IMR-90 (cell line): ENCODE measurements around the gene FLYWCH1. TPM values are rescaled to one million over a fixed set of nuclear protein-coding genes. Genes with fewer than 3 reads are reported as not detected.

Experiments
- ATAC-seq: fragments of 200-7000 bp; cut with Tn5 transposase; 2 replicates; pipeline ENCODE4 v1.9.1; 2020; ENCODE audit warnings: low read depth, mild to moderate bottlenecking, moderate library complexity
- BruUV-seq: library from RNA; stranded (reverse); fragments of 400-500 nt; replicated peaks from 2 replicates; lab custom pipeline; 2021; lab: Mats Ljungman, UMichigan
- CTCF ChIA-PET: fragments of 300-600 bp; formaldehyde crosslinking; extraction: SDS; loops from one replicate; lab custom pipeline; 2021; ENCODE audit warnings: antibody characterized with exemption; lab: Yijun Ruan, JAX
- POLR2A ChIA-PET: fragments of 300-600 bp; sonication (Branson Sonifier 250); formaldehyde crosslinking; loops from one replicate; lab custom pipeline; 2022; ENCODE audit warnings: antibody characterized with exemption; ENCODE audit not compliant: unreplicated experiment; lab: Charles Lee
- DNase-seq: peaks from one replicate; pipeline ENCODE4 v3.0.0; 2013
- H2AFZ ChIP-seq: replicated peaks from 2 replicates; pipeline ENCODE3; 2013; ENCODE audit warnings: low read length, mild to moderate bottlenecking; ENCODE audit not compliant: poor library complexity
- H2AK5ac ChIP-seq: 2 replicates; pipeline ENCODE4 v1.6.1; 2013; ENCODE audit warnings: low read depth, low read length, inconsistent platforms
- H2AK9ac ChIP-seq: replicated peaks from 2 replicates; pipeline ENCODE3; 2013; ENCODE audit warnings: mild to moderate bottlenecking, low read depth, low read length, moderate library complexity; ENCODE audit not compliant: poor library complexity
- H2BK120ac ChIP-seq: 2 replicates; pipeline ENCODE4 v1.6.1; 2013; ENCODE audit warnings: low read depth, low read length, inconsistent platforms
- H2BK15ac ChIP-seq: 3 replicates; pipeline ENCODE4 v1.6.1; 2013; ENCODE audit warnings: low read depth, low read length, inconsistent platforms
- H2BK20ac ChIP-seq: 2 replicates; pipeline ENCODE4 v1.6.1; 2013; ENCODE audit warnings: low read depth, mild to moderate bottlenecking, inconsistent platforms, low read length, moderate library complexity
- H2BK5ac ChIP-seq: 2 replicates; pipeline ENCODE4 v1.6.1; 2013; ENCODE audit warnings: mild to moderate bottlenecking, low read depth, low read length, inconsistent platforms; ENCODE audit not compliant: poor library complexity, severe bottlenecking
- H3K14ac ChIP-seq: replicated peaks from 2 replicates; pipeline ENCODE4 v1.6.1; 2013; ENCODE audit warnings: low read depth, low read length, inconsistent platforms
- H3K18ac ChIP-seq: 2 replicates; pipeline ENCODE4 v1.6.1; 2013; ENCODE audit warnings: low read depth, low read length, control low read depth
- H3K23ac ChIP-seq: 2 replicates; pipeline ENCODE4 v1.6.1; 2013; ENCODE audit warnings: low read depth, low read length, inconsistent platforms
- H3K27ac ChIP-seq: 2 replicates; pipeline ENCODE4 v1.5.1; 2013; ENCODE audit warnings: mild to moderate bottlenecking, control low read depth, low read length; ENCODE audit not compliant: insufficient read depth
- H3K27me3 ChIP-seq: 2 replicates; pipeline ENCODE4 v1.6.1; 2013; ENCODE audit warnings: low read length; ENCODE audit not compliant: control insufficient read depth, insufficient read depth
- H3K36me3 ChIP-seq: 2 replicates; pipeline ENCODE4 v1.6.1; 2013; ENCODE audit warnings: low read length, mixed read lengths; ENCODE audit not compliant: control insufficient read depth, insufficient read depth
- H3K4ac ChIP-seq: 2 replicates; pipeline ENCODE4 v1.6.1; 2013; ENCODE audit warnings: low read depth, low read length, inconsistent platforms
- H3K4me1 ChIP-seq: 2 replicates; pipeline ENCODE4 v1.6.1; 2013; ENCODE audit warnings: low read length, mixed read lengths; ENCODE audit not compliant: control insufficient read depth, insufficient read depth
- H3K4me2 ChIP-seq: 2 replicates; pipeline ENCODE4 v1.6.1; 2013; ENCODE audit warnings: low read depth, mild to moderate bottlenecking, control low read depth, low read length, moderate library complexity
- H3K4me3 ChIP-seq: 2 replicates; pipeline ENCODE4 v1.5.1; 2013; ENCODE audit warnings: low read depth, mild to moderate bottlenecking, control low read depth, low read length, moderate library complexity; ENCODE audit not compliant: insufficient read depth
- H3K56ac ChIP-seq: 2 replicates; pipeline ENCODE4 v1.6.1; 2013; ENCODE audit warnings: low read length, inconsistent platforms; ENCODE audit not compliant: insufficient read depth; ENCODE audit errors: extremely low read depth
- H3K79me1 ChIP-seq, 2 experiments: 2 replicates each; pipeline ENCODE4 v1.6.1; 2013; ENCODE audit warnings: low read length in 2 of 2, inconsistent platforms in 1 of 2, low read depth in 1 of 2
- H3K9ac ChIP-seq: 2 replicates; pipeline ENCODE4 v1.6.1; 2013; ENCODE audit warnings: low read depth, low read length, control low read depth
- H3K9me1 ChIP-seq: 2 replicates; pipeline ENCODE4 v1.6.1; 2013; ENCODE audit warnings: low read length, inconsistent platforms; ENCODE audit not compliant: insufficient read depth
- H3K9me3 ChIP-seq: 2 replicates; pipeline ENCODE4 v1.6.1; 2013; ENCODE audit warnings: low read length; ENCODE audit not compliant: control insufficient read depth, insufficient read depth
- H4K20me1 ChIP-seq: 2 replicates; pipeline ENCODE4 v1.6.1; 2013; ENCODE audit warnings: low read length, inconsistent platforms; ENCODE audit not compliant: insufficient read depth
- H4K5ac ChIP-seq: 2 replicates; pipeline ENCODE4 v1.6.1; 2013; ENCODE audit warnings: mild to moderate bottlenecking, low read depth, low read length, control low read depth
- H4K8ac ChIP-seq, 2 experiments: 2 replicates each; pipeline ENCODE4 v1.6.1; 2013; ENCODE audit warnings: low read depth in 2 of 2, low read length in 2 of 2, control low read depth in 1 of 2, inconsistent platforms in 1 of 2
- H4K91ac ChIP-seq: 2 replicates; pipeline ENCODE4 v1.6.1; 2013; ENCODE audit warnings: low read depth, low read length, inconsistent platforms; ENCODE audit not compliant: insufficient read depth
- BHLHE40 ChIP-seq: fragments of 150-350 bp; IDR thresholded peaks from 2 replicates; pipeline ENCODE4 v1.6.1; 2016; ENCODE audit warnings: mild to moderate bottlenecking, low read depth, low read length
- CHD1 ChIP-seq: IDR thresholded peaks from 2 replicates; pipeline ENCODE4 v1.6.1; 2012; ENCODE audit warnings: low read depth, low read length, improper control_type of control experiment
- FOS ChIP-seq: fragments of 150-350 bp; IDR thresholded peaks from 2 replicates; pipeline ENCODE4 v1.6.1; 2016; ENCODE audit warnings: low read depth, low read length
- MAZ ChIP-seq: IDR thresholded peaks from 2 replicates; pipeline ENCODE4 v1.6.1; 2012; ENCODE audit warnings: low read depth, mild to moderate bottlenecking, low read length, improper control_type of control experiment, moderate library complexity, borderline replicate concordance
- NFE2L2 ChIP-seq: fragments of 150-350 bp; IDR thresholded peaks from 2 replicates; pipeline ENCODE4 v1.6.1; 2016; ENCODE audit warnings: low read depth, mild to moderate bottlenecking, low read length
- SMC3 ChIP-seq: fragments of 150-350 bp; IDR thresholded peaks from 2 replicates; pipeline ENCODE4 v1.6.1; 2016; ENCODE audit warnings: low read depth, mild to moderate bottlenecking, antibody characterized with exemption, low read length, moderate library complexity
- WGBS, 2 experiments: methylation state at CpG; one replicate each; pipeline versions ENCODE4 v1.1.5 to v1.1.7; 2013; ENCODE audit warnings: missing lambda C conversion rate in 2 of 2; ENCODE audit not compliant: insufficient read length in 1 of 2; ENCODE audit errors: extremely low coverage in 2 of 2; 5-methylcytosine and 5-hydroxymethylcytosine counted together
- dilution Hi-C: fragments of 300-500 bp; cut with HindIII; formaldehyde crosslinking; loops from one replicate; pipeline ENCODE4 v1.14.3; 2018; ENCODE audit warnings: low sequenced_read_pairs; ENCODE audit not compliant: unreplicated experiment
- in situ Hi-C: fragments of 300-500 bp; cut with MboI; formaldehyde crosslinking; loops from 3 replicates; pipeline ENCODE4 v1.14.3; 2019; ENCODE audit warnings: low sequenced_read_pairs, inconsistent platforms, mixed read lengths
- intact Hi-C: fragments of 100-400 bp; cut with micrococcal nuclease; formaldehyde crosslinking; loops from 2 replicates; pipeline ENCODE4 v1.10.0; 2022
- polyA plus RNA-seq, 3 experiments: library from polyadenylated mRNA; depleted of rRNA; stranded (reverse); fragments of >200 nt; gene quantifications; 2 replicates each; pipeline ENCODE4 v1.2.3, GENCODE V29; 2012; ENCODE audit warnings: low replicate concordance in 1 of 3
- total RNA-seq: library from RNA; depleted of rRNA; stranded (reverse); fragments of >200 nt; gene quantifications from 2 replicates; pipeline ENCODE4 v1.2.3, GENCODE V29; 2012
- TF ChIP-seq, protein P1 (sequence below): fragments of 150-350 bp; IDR thresholded peaks from 2 replicates; pipeline ENCODE4 v1.6.1; 2016; ENCODE audit warnings: low read depth, mild to moderate bottlenecking, low read length, moderate library complexity, borderline replicate concordance
- TF ChIP-seq, protein P2 (sequence below): fragments of 150-350 bp; IDR thresholded peaks from 2 replicates; pipeline ENCODE4 v1.6.1; 2017; ENCODE audit warnings: mild to moderate bottlenecking, antibody characterized with exemption, low read length, low read depth

FLYWCH1 gene
- total and polyA plus RNA-seq, 2 of the 4 experiments (the other 2 are of a cell fraction): 14.3 to 25.2 TPM

DNA sequence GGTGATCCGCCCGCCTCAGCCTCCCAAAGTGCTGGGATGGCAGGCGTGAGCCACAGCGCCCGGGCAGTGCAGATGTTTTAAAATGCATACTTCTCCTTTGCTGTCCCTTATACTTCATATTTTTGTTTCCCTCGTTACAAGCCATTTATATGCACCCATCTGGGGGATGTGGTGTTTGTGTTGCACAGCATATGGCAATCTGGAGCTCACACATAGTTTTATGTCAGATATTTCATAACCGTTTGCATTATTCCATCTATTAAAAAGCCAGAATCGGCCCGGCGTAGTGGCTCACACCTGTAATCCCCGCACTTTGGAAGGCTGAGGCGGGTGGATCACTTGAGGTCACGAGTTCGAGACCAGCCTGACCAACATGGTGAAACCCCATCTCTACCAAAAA, 11.8 kb downstream of the FLYWCH1 start:
- no peaks in the 10 kb centered on the region for H3K9me1 ChIP-seq
- H3K36me3 ChIP-seq: peaks cover 12% of the 10 kb centered on the region
- CTCF ChIA-PET: no interaction called here
- no peaks in the 10 kb centered on the region for H3K27me3 ChIP-seq
- H2AFZ ChIP-seq: no peak overlapping the region
- H3K14ac ChIP-seq: no peak overlapping the region
- peaks cover 6% of the 10 kb centered on the region; the same call in 1 of the 2 replicates for H4K20me1 ChIP-seq
- no TSS peak for BruUV-seq
- no peak overlapping the region for H3K56ac ChIP-seq
- H2BK15ac ChIP-seq: no peak overlapping the region
- no peak for ATAC-seq
- H2AK5ac ChIP-seq: no peak overlapping the region
- H3K27ac ChIP-seq: no peak overlapping the region
- no peak overlapping the region for H2BK120ac ChIP-seq
- no peak overlapping the region for H3K4me3 ChIP-seq
- H2AK9ac ChIP-seq: no peak overlapping the region
- TF ChIP-seq NFE2L2 (no peak), BHLHE40 (no peak), SMC3 (no peak), MAZ (no peak), CHD1 (no peak), FOS (no peak)
- TF ChIP-seq, protein P1, sequence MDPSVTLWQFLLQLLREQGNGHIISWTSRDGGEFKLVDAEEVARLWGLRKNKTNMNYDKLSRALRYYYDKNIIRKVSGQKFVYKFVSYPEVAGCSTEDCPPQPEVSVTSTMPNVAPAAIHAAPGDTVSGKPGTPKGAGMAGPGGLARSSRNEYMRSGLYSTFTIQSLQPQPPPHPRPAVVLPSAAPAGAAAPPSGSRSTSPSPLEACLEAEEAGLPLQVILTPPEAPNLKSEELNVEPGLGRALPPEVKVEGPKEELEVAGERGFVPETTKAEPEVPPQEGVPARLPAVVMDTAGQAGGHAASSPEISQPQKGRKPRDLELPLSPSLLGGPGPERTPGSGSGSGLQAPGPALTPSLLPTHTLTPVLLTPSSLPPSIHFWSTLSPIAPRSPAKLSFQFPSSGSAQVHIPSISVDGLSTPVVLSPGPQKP: no peak
- TF ChIP-seq, protein P2, sequence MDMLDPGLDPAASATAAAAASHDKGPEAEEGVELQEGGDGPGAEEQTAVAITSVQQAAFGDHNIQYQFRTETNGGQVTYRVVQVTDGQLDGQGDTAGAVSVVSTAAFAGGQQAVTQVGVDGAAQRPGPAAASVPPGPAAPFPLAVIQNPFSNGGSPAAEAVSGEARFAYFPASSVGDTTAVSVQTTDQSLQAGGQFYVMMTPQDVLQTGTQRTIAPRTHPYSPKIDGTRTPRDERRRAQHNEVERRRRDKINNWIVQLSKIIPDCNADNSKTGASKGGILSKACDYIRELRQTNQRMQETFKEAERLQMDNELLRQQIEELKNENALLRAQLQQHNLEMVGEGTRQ: no peak
- WGBS, 2 experiments: 87% methylated on average over 4 of the region's 14 CpGs; no CpG with 5 or more reads in 1 of the 2 experiments
- H4K91ac ChIP-seq: no peak overlapping the region
- H3K18ac ChIP-seq: no peak overlapping the region
- no peak overlapping the region for H3K9ac ChIP-seq
- H2BK5ac ChIP-seq: no peak overlapping the region
- no peaks in the 10 kb centered on the region for H3K9me3 ChIP-seq
- no peak overlapping the region for H3K4me2 ChIP-seq
- H4K8ac ChIP-seq: no peak overlapping the region
- H3K23ac ChIP-seq: no peak overlapping the region
- H3K4me1 ChIP-seq: 0 out of 2 replicates have a peak, but pooled peaks cover 1% of the 10 kb centered on the region
- DNase-seq: no peak
- H4K5ac ChIP-seq: no peak overlapping the region
- POLR2A ChIA-PET: no interaction called here
- intact Hi-C loops: no loop called here
- in situ Hi-C loops: no loop called here
- dilution Hi-C loops: no loop called here
- H2BK20ac ChIP-seq: no peak overlapping the region
- H3K79me1 ChIP-seq: peaks cover 8 to 47% of the 10 kb centered on the region in 2 experiments; a peak in 3 of 4 replicates
- no peak overlapping the region for H3K4ac ChIP-seq
